Measurements from ENCODE around the gene SETD7.

The SETD7 gene

DNA sequence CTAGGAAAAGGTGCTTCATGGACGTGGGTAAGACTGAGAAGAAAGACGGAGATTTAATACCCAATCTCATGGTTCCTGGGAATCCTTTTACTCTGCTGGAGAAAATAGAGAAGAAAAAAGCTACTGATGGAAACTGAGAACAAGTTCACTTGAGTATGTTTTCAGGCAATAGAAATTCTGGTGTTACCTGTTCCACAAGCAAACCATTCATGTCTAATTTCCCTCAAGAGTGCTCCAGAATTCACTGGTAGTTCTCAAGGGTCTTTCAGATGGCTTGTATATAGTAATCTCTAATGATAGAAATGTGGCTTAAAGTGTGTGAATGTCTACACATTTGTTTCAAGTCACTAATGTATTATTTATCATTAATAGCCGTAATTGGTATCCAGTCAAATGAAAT lies 22.5 kb downstream of the SETD7 start:
- TF ChIP-seq, protein P1, sequence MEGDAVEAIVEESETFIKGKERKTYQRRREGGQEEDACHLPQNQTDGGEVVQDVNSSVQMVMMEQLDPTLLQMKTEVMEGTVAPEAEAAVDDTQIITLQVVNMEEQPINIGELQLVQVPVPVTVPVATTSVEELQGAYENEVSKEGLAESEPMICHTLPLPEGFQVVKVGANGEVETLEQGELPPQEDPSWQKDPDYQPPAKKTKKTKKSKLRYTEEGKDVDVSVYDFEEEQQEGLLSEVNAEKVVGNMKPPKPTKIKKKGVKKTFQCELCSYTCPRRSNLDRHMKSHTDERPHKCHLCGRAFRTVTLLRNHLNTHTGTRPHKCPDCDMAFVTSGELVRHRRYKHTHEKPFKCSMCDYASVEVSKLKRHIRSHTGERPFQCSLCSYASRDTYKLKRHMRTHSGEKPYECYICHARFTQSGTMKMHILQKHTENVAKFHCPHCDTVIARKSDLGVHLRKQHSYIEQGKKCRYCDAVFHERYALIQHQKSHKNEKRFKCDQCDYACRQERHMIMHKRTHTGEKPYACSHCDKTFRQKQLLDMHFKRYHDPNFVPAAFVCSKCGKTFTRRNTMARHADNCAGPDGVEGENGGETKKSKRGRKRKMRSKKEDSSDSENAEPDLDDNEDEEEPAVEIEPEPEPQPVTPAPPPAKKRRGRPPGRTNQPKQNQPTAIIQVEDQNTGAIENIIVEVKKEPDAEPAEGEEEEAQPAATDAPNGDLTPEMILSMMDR (IDR thresholded peaks at IDR 0.05; ENCODE audit: low read depth, low read length), result no peak
- no peak for DNase-seq (ENCODE audit: extremely low read depth, low read depth)

DNA sequence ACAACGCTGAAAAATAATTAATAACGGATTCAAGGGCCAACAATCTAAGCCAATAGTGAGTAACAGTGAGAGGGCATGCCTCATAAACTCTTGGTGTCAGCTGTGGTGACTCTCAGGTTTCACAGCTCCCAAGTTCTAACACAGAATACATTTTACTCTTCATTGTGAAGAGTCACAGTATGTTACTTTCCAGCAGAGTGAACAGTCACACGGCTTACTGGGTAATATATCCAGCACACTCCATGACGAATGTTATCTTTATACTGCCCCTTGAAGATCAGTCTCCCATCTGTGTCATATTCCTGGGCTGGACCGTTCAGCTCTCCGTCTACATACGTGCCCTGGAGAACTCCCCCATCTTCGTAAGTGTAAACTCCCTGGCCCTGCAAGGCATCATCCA lies 23.1 kb downstream of the SETD7 start:
- no peak for DNase-seq (ENCODE audit: extremely low read depth, low read depth)
- TF ChIP-seq, protein P1 (IDR thresholded peaks at IDR 0.05; ENCODE audit: low read depth, low read length), result no peak

DNA sequence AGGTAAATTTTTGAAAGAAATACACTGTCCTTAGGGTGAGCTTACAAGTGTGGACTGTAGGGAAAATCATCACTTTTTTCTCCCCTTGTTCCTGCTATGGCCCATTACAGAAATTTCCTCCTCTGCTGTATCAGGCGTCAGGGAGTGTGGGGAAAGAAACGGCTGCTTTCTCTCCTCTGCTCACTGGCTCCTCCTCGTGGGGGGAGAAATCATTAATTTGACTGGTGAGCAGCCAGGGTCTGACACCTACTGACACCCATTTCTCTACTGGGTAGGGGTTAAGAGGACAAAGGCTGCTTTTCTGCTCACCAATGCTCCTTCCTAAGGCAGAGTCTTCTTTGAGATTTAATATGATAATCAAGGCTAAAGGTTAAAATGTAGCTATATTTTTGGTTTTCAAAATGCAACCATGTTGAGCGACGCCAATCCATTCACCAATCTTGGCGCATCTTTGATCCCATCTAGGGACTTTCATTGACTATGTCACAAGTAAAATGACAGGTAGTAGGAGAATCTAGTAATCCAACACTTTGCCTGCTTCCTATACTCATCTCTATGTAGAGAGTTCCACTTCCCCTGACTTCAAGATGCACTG lies 25.1 kb downstream of the SETD7 start:
- DNase-seq (ENCODE audit: extremely low read depth, low read depth), result no peak
- TF ChIP-seq, protein P1 (IDR thresholded peaks at IDR 0.05; ENCODE audit: low read depth, low read length), result peak; percentile 52

DNA sequence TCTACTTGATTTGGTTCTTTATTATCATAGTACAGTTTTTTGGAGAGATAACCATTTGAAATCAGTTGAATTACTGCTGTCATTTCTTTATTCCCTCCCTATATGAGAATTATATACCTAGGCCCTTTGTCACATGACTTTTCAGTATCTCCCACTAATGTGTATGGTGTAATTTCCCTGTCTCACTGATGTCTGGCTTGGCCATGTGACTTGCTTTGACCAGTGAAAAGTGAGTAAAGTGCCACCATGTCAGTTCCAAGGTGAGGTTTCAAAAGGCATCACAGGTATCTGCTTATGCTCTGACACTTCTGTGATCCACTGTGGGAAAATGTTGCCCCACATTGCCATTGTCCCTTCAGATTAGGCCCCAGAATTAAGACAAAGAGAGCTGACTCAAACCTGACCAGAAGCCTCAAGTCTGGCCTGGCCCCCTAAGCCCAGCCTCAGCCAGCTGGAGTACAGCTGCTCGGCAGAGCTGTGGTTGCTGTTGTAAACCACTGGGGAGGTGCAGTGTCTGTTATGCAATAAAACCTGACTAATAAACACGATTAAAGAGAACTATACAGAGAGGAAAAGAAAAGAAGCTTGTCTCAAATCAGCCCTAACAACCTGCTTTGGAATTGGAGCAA lies 27.5 kb downstream of the SETD7 start:
- TF ChIP-seq, protein P1 (IDR thresholded peaks at IDR 0.05; ENCODE audit: low read depth, low read length), result no peak
- DNase-seq (ENCODE audit: extremely low read depth, low read depth), result peak; percentile 78

DNA sequence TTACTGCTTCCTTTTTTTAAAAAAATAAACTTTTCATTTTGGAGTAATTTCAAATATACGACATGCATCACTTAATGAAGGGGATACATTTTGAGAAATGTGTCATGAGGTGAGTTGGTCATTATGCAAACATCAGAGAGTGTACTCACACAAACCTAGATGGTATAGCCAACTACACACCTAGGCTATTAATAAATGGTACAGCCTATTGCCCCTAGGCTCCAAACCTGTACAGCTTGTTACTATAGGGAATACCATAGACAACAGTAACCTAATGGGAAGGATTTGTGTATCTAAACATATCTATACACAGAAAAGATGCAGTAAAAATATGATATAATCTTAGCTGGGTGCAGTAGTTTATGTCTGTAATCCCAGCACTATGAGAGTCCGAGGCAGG lies 29.1 kb downstream of the SETD7 start:
- no peak for DNase-seq (ENCODE audit: extremely low read depth, low read depth)
- TF ChIP-seq, protein P1 (IDR thresholded peaks at IDR 0.05; ENCODE audit: low read depth, low read length), result no peak

DNA sequence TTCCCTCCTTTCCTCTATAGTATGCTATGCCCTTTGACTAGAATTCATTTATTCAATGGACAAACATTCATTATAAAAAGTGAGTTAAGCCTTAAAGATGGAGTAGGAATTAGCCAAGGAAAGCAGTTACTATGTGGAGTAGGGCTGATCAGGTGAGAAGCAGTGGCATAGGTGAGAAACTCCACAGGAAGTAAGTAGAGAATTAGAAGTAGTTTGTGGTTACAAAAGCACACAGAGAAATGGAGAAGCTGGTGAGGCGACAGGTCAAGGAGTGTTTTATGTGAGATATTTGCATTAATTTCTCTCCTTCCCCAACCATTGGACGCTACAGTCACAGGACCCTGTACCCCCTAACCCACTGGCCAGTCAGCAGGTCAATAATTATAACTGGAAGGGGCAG lies 30.6 kb downstream of the SETD7 start:
- no peak for DNase-seq (ENCODE audit: extremely low read depth, low read depth)
- TF ChIP-seq, protein P1 (IDR thresholded peaks at IDR 0.05; ENCODE audit: low read depth, low read length), result no peak

DNA sequence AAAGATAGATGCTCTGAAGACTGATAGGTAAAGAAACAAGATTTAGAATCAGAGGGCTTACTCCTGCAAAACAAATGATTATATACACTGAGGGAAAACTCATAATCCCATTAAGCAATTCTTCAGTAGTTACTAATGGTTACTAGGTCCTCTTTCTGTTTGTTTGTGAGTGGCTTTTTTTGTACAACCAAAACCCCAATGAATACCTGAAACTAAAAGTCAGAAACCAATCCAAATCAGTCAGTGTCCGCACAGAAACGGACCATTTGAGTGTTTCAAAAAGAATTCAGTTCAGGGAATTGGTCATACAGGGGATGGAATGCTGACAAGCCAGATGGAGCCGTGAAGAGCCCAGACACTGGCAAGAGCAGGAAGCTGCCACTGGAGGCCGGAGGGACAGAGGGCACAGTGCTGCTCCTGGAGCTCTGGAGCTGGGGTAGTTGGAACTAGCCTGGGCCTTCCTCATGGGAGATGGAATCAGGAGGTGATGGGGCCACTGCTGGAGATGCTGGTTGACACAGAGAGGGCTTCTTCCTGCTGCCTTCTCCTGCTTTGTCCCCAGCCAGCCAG lies 31.9 kb downstream of the SETD7 start:
- TF ChIP-seq, protein P1 (IDR thresholded peaks at IDR 0.05; ENCODE audit: low read depth, low read length), result no peak

More for the DNA sequence above, 31.9 kb downstream of the SETD7 start:
- DNase-seq (ENCODE audit: extremely low read depth, low read depth), result no peak

Measured in AG09319 (cell line).